ENCODE measurements around the gene GRHPR. TPM values are rescaled to one million over a fixed set of nuclear protein-coding genes. Genes with fewer than 3 reads are reported as not detected.
"Not testable (repeated sequence)": the region's sequence is repeated elsewhere in the genome, so short reads cannot be mapped to it uniquely, and the experiment has no call there.

Gene GRHPR
- total and polyA plus RNA-seq, 4 experiments from 2014 or later, result 57.2 to 106 (median 63.2) TPM

GRCh38 chr9:37468620-37469019 is 46.1 kb downstream of the GRHPR start:
- no peak overlapping the region for H3K27ac Mint-ChIP-seq
- peaks cover 0 to 5% (median under 1%) of the 10 kb centered on the region in 8 donors for H3K9me3 Mint-ChIP-seq
- H3K27ac ChIP-seq (ENCODE audit: low read depth, low read length), result no peak overlapping the region
- ChIA-PET POLR2A (ENCODE audit: partially characterized antibody) (no interaction called here), CTCF (ENCODE audit: partially characterized antibody) (no interaction called here)
- no peaks in the 10 kb centered on the region for H3K36me3 ChIP-seq (ENCODE audit: insufficient read depth, low read length)
- H3K4me1 ChIP-seq (ENCODE audit: insufficient read depth, low read length), result peaks cover 24% of the 10 kb centered on the region
- no peak overlapping the region for H3K4me3 Mint-ChIP-seq
- intact Hi-C loops (cut with micrococcal nuclease), result loop anchor here (5.0 to 10.0 kb wide), 2 partner anchors 109 to 286 kb away; partner anchors contain the start of genes FBXO10 and TRMT10B
- H3K36me3 Mint-ChIP-seq, result peaks cover 0 to 19% of the 10 kb centered on the region in 2 donors
- no peaks in the 10 kb centered on the region for H3K27me3 Mint-ChIP-seq
- no peaks in the 10 kb centered on the region for H3K27me3 ChIP-seq (ENCODE audit: insufficient read depth, low read length)
- H3K4me3 ChIP-seq (ENCODE audit: low read length in 2 of 2), result no peak overlapping the region
- no peak for DNase-seq
- peaks cover 15 to 46% (median 23%) of the 10 kb centered on the region in 4 donors for H3K4me1 Mint-ChIP-seq
- no peaks in the 10 kb centered on the region for H3K9me3 ChIP-seq (ENCODE audit: control insufficient read depth in 1 of 2, low read length in 2 of 2)

- Mint-ChIP-seq H3K36me3 (peaks cover 2 to 5% of the 10 kb centered on the region in 2 donors), H3K4me3 (peak overlapping the region; percentile 75 to 88 (median 84)), H3K27ac (peak overlapping the region in 6 of 7 donors; percentile 11 to 88 (median 84)), H3K27me3 (peaks cover 5 to 7% of the 10 kb centered on the region in 2 donors), H3K9me3 (peaks cover 0 to 18% (median 6%) of the 10 kb centered on the region in 8 donors), H3K4me1 (peaks cover 6 to 14% (median 8%) of the 10 kb centered on the region in 4 donors)
- POLR2A ChIA-PET (ENCODE audit: partially characterized antibody), result interaction anchor here (1.0 to 1.4 kb wide), 2 partner anchors 13 to 14 kb away, joined by 4 to 6 read pairs; partner anchors contain the start of gene POLR1E
- CTCF ChIA-PET (ENCODE audit: partially characterized antibody), result no interaction called here
- Histone ChIP-seq H3K27me3 (ENCODE audit: insufficient read depth, low read length) (no peaks in the 10 kb centered on the region), H3K4me3 (ENCODE audit: low read length in 2 of 2) (peak overlapping the region in 1 of 2 donors; percentile 22), H3K9me3 (ENCODE audit: control insufficient read depth in 1 of 2, low read length in 2 of 2) (peaks cover 0 to 5% of the 10 kb centered on the region in 2 donors), H3K27ac (ENCODE audit: low read depth, low read length) (no peak overlapping the region), H3K4me1 (ENCODE audit: insufficient read depth, low read length) (peaks cover 11% of the 10 kb centered on the region), H3K36me3 (ENCODE audit: insufficient read depth, low read length) (no peaks in the 10 kb centered on the region)
- DNase-seq, result no peak
- intact Hi-C loops (cut with micrococcal nuclease), result no loop called here
These were observed 49.6 kb downstream of the GRHPR start for GRCh38 chr9:37471942-37472684.

DNA sequence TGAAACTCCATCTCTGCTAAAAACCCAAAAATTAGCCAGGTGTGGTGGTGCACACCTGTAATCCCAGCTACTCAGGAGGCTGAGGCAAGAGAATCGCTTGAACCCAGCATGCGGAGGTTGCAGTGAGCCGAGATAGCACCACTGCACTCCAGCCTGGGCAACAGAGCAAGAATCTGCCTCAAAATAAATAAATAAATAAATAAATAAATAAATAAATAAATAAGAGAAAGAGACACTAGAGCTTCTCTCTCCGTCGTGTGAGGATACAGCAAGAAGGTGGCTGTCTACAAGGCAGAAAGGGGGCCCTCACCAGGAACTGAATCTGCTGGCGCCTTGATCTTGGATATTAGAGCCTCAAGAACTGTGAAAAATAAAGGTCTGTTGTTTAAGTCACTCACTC is 51.5 kb downstream of the GRHPR start:
- not testable (repeated sequence) for H3K36me3 Mint-ChIP-seq, H3K27ac Mint-ChIP-seq
- H3K4me1 Mint-ChIP-seq, result peaks cover 6 to 14% (median 8%) of the 10 kb centered on the region in 4 donors

GRCh38 chr9:37474438-37474837 is 51.9 kb downstream of the GRHPR start:
- peaks cover 16 to 21% of the 10 kb centered on the region in 2 donors for H3K27me3 Mint-ChIP-seq
- H3K4me3 Mint-ChIP-seq, result no peak overlapping the region
- no peak overlapping the region for H3K4me3 ChIP-seq (ENCODE audit: low read length in 2 of 2)
- no peaks in the 10 kb centered on the region for H3K36me3 ChIP-seq (ENCODE audit: insufficient read depth, low read length)
- H3K27me3 ChIP-seq (ENCODE audit: insufficient read depth, low read length), result peaks cover 5% of the 10 kb centered on the region
- H3K9me3 ChIP-seq (ENCODE audit: control insufficient read depth in 1 of 2, low read length in 2 of 2), result peaks cover 0 to 5% of the 10 kb centered on the region in 2 donors
- H3K36me3 Mint-ChIP-seq, result peaks cover 2 to 5% of the 10 kb centered on the region in 2 donors
- intact Hi-C loops (cut with micrococcal nuclease), result no loop called here
- CTCF ChIA-PET (ENCODE audit: partially characterized antibody), result no interaction called here
- peaks cover 6 to 14% (median 8%) of the 10 kb centered on the region in 4 donors for H3K4me1 Mint-ChIP-seq
- peaks cover 0 to 18% (median 6%) of the 10 kb centered on the region in 8 donors for H3K9me3 Mint-ChIP-seq
- no peak overlapping the region for H3K27ac Mint-ChIP-seq
- no peak for DNase-seq
- peaks cover 10% of the 10 kb centered on the region for H3K4me1 ChIP-seq (ENCODE audit: insufficient read depth, low read length)
- no peak overlapping the region for H3K27ac ChIP-seq (ENCODE audit: low read depth, low read length)
- POLR2A ChIA-PET (ENCODE audit: partially characterized antibody), result no interaction called here

More for the DNA sequence above, 51.5 kb downstream of the GRHPR start:
- H3K27me3 ChIP-seq (ENCODE audit: insufficient read depth, low read length); H3K4me3 Mint-ChIP-seq; POLR2A ChIA-PET (ENCODE audit: partially characterized antibody); H3K27ac ChIP-seq (ENCODE audit: low read depth, low read length); intact Hi-C loops (cut with micrococcal nuclease); CTCF ChIA-PET (ENCODE audit: partially characterized antibody); H3K9me3 ChIP-seq (ENCODE audit: control insufficient read depth in 1 of 2, low read length in 2 of 2); DNase-seq; H3K4me3 ChIP-seq (ENCODE audit: low read length in 2 of 2); H3K36me3 ChIP-seq (ENCODE audit: insufficient read depth, low read length): not testable (repeated sequence)
- peaks cover 10% of the 10 kb centered on the region for H3K4me1 ChIP-seq (ENCODE audit: insufficient read depth, low read length)
- Mint-ChIP-seq H3K9me3 (peaks cover 0 to 18% (median 6%) of the 10 kb centered on the region in 8 donors), H3K27me3 (peaks cover 16 to 21% of the 10 kb centered on the region in 2 donors)

GRCh38 chr9:37476930-37477329 is 54.4 kb downstream of the GRHPR start:
- peaks cover 2 to 5% of the 10 kb centered on the region in 2 donors for H3K36me3 Mint-ChIP-seq
- intact Hi-C loops (cut with micrococcal nuclease), result no loop called here

GRCh38 chr9:37477443-37477842 is 54.9 kb downstream of the GRHPR start:
- Mint-ChIP-seq H3K9me3 (peaks cover 0 to 18% (median 6%) of the 10 kb centered on the region in 8 donors), H3K27me3 (peaks cover 26 to 31% of the 10 kb centered on the region in 2 donors)
- H3K27ac Mint-ChIP-seq; intact Hi-C loops (cut with micrococcal nuclease); H3K36me3 ChIP-seq (ENCODE audit: insufficient read depth, low read length); H3K4me1 ChIP-seq (ENCODE audit: insufficient read depth, low read length); POLR2A ChIA-PET (ENCODE audit: partially characterized antibody); H3K4me3 ChIP-seq (ENCODE audit: low read length in 2 of 2); H3K4me3 Mint-ChIP-seq; CTCF ChIA-PET (ENCODE audit: partially characterized antibody); H3K27ac ChIP-seq (ENCODE audit: low read depth, low read length); H3K4me1 Mint-ChIP-seq; DNase-seq; H3K36me3 Mint-ChIP-seq; H3K9me3 ChIP-seq (ENCODE audit: control insufficient read depth in 1 of 2, low read length in 2 of 2): not testable (repeated sequence)
- H3K27me3 ChIP-seq (ENCODE audit: insufficient read depth, low read length), result peaks cover 11% of the 10 kb centered on the region

More at GRCh38 chr9:37476930-37477329, 54.4 kb downstream of the GRHPR start:
- peaks cover 0 to 5% of the 10 kb centered on the region in 2 donors for H3K9me3 ChIP-seq (ENCODE audit: control insufficient read depth in 1 of 2, low read length in 2 of 2)
- H3K27ac ChIP-seq (ENCODE audit: low read depth, low read length), result no peak overlapping the region
- peaks cover 0 to 18% (median 6%) of the 10 kb centered on the region in 8 donors for H3K9me3 Mint-ChIP-seq
- H3K27ac Mint-ChIP-seq, result no peak overlapping the region
- no peak for DNase-seq
- peaks cover 7% of the 10 kb centered on the region for H3K4me1 ChIP-seq (ENCODE audit: insufficient read depth, low read length)
- no peaks in the 10 kb centered on the region for H3K36me3 ChIP-seq (ENCODE audit: insufficient read depth, low read length)
- H3K4me3 Mint-ChIP-seq, result no peak overlapping the region
- peaks cover 11% of the 10 kb centered on the region for H3K27me3 ChIP-seq (ENCODE audit: insufficient read depth, low read length)
- CTCF ChIA-PET (ENCODE audit: partially characterized antibody), result no interaction called here
- POLR2A ChIA-PET (ENCODE audit: partially characterized antibody), result no interaction called here
- peaks cover 5 to 6% (median 6%) of the 10 kb centered on the region in 4 donors for H3K4me1 Mint-ChIP-seq
- H3K4me3 ChIP-seq (ENCODE audit: low read length in 2 of 2), result no peak overlapping the region
- peaks cover 26 to 31% of the 10 kb centered on the region in 2 donors for H3K27me3 Mint-ChIP-seq

DNA sequence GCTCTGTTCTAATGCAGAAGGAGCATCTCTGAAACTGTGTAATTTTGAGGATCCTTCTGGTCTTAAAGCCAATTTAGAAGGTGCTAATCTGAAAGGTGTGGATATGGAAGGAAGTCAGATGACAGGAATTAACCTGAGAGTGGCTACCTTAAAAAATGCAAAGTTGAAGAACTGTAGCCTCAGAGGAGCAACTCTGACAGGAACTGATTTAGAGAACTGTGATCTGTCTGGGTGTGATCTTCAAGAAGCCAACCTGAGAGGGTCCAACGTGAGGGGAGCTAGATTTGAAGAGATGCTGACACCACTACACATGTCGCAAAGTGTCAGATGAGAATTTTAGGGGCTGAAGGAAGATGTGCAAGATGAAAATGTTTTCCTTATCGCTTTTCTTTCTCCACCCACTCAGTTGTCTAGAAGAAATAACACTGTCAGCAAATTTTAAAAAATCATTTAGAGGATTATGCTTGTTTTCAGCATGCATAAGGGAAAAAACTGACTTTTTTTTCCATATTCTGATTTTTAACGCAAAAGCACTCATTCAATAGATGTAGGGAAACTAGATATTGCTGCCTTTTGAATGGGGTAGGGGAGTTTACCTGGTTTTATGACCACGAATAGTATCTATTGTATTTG is 55.6 kb downstream of the GRHPR start:
- H3K4me1 ChIP-seq (ENCODE audit: insufficient read depth, low read length); POLR2A ChIA-PET (ENCODE audit: partially characterized antibody); H3K27ac Mint-ChIP-seq; H3K4me1 Mint-ChIP-seq; H3K4me3 ChIP-seq (ENCODE audit: low read length in 2 of 2); H3K27ac ChIP-seq (ENCODE audit: low read depth, low read length); intact Hi-C loops (cut with micrococcal nuclease); CTCF ChIA-PET (ENCODE audit: partially characterized antibody); DNase-seq; H3K36me3 Mint-ChIP-seq; H3K36me3 ChIP-seq (ENCODE audit: insufficient read depth, low read length); H3K4me3 Mint-ChIP-seq; H3K9me3 ChIP-seq (ENCODE audit: control insufficient read depth in 1 of 2, low read length in 2 of 2): not testable (repeated sequence)
- H3K27me3 Mint-ChIP-seq, result peaks cover 26 to 31% of the 10 kb centered on the region in 2 donors
- H3K9me3 Mint-ChIP-seq, result peaks cover 0 to 18% (median 6%) of the 10 kb centered on the region in 8 donors
- H3K27me3 ChIP-seq (ENCODE audit: insufficient read depth, low read length), result peaks cover 11% of the 10 kb centered on the region
